ENCODE results near the gene BICD2.
"Not testable (repeated sequence)": the region's sequence is repeated elsewhere in the genome, so short reads cannot be mapped to it uniquely, and the experiment has no call there.

Gene BICD2

DNA sequence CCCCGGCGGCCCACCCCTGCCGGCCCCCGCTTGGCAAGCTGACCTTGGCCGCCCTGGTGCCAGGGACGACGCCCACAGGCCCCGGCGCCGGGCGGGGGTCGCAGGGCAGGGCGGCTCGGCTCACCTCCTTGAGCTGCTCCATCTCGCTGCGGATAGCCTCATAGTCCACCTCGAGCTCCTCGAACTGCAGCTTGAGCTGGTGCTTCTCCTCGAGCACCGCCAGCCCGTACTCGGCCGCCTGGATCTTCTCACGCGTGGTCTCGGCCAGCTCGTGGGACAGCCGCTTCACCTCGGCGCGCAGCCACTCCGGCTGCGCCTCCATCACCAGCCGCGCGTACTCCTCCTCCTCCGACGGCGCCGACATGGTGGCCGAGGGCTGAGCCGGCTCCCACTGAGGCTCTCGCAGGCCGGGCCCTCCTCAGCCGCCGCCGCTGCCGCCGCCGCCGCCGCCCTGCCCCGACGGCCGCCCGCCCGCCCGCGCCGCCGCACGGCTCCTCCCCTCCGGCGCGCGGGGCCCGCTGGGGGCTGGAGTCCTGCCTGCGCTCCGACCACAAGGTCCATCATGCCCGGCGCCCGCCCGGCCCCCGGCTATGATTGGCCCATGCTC, at the start of gene BICD2:
Gene BICD2 (minus strand): TSS at position 453 of the 607 bp plus-strand sequence. CDS start 89 bp downstream, at position 364.
- H3K9ac ChIP-seq (ENCODE audit: low read length): peak within 1 kb of the TSS; percentile 71
- H3K27me3 ChIP-seq (ENCODE audit: control insufficient read depth in 1 of 2, insufficient read depth in 2 of 2, low read length in 2 of 2): no peaks in the 10 kb centered on the region
- H3K9me3 ChIP-seq (ENCODE audit: low read length): no peaks in the 10 kb centered on the region
- no peaks in the 10 kb centered on the region for H3K36me3 ChIP-seq (ENCODE audit: insufficient read depth, low read length)
- peak within 1 kb of the TSS; percentile 70 to 77 for H3K4me3 ChIP-seq (ENCODE audit: low read depth in 1 of 2, low read length in 2 of 2)
- peaks cover 46% of the 10 kb centered on the region for H3K4me1 ChIP-seq (ENCODE audit: insufficient read depth, low read length)
- peak within 1 kb of the TSS; percentile 87 for H3K27ac ChIP-seq (ENCODE audit: low read depth, low read length)

DNA sequence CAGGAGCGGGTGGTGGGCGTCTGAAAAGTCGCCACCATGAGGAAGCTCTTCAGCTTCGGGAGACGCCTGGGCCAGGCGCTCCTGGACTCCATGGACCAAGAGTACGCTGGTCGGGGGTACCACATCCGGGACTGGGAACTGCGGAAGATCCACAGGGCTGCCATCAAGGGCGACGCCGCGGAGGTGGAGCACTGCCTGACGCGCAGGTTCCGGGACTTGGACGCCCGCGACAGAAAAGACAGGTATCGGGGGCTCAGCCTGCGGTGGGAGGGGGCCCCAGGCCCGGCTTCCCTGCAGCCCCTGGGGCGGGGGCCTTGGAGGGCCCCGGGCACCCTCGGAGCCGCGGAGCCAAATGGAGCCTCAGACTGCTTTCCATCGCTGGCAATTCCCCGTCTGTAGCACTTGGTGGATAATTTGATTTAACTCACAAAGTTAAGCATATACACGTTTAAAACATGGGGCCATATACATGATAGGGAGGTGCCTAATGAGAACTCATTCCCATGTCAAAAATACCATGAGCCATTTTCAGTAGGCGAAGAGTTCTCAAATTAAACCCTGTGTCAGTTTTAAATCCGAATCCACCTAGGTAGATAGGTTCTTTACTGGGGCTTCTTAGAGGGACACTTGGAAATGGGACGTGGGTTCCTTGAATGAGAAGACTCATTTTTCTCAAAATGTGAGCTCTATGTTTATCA, 45.1 kb upstream of the BICD2 start:
- not testable (repeated sequence) for H3K4me1 ChIP-seq (ENCODE audit: insufficient read depth, low read length); H3K9me3 ChIP-seq (ENCODE audit: low read length); H3K4me3 ChIP-seq (ENCODE audit: low read depth in 1 of 2, low read length in 2 of 2); H3K9ac ChIP-seq (ENCODE audit: low read length); H3K36me3 ChIP-seq (ENCODE audit: insufficient read depth, low read length); H3K27ac ChIP-seq (ENCODE audit: low read depth, low read length)
- peaks cover 56 to 73% of the 10 kb centered on the region in 2 donors for H3K27me3 ChIP-seq (ENCODE audit: control insufficient read depth in 1 of 2, insufficient read depth in 2 of 2, low read length in 2 of 2)

DNA sequence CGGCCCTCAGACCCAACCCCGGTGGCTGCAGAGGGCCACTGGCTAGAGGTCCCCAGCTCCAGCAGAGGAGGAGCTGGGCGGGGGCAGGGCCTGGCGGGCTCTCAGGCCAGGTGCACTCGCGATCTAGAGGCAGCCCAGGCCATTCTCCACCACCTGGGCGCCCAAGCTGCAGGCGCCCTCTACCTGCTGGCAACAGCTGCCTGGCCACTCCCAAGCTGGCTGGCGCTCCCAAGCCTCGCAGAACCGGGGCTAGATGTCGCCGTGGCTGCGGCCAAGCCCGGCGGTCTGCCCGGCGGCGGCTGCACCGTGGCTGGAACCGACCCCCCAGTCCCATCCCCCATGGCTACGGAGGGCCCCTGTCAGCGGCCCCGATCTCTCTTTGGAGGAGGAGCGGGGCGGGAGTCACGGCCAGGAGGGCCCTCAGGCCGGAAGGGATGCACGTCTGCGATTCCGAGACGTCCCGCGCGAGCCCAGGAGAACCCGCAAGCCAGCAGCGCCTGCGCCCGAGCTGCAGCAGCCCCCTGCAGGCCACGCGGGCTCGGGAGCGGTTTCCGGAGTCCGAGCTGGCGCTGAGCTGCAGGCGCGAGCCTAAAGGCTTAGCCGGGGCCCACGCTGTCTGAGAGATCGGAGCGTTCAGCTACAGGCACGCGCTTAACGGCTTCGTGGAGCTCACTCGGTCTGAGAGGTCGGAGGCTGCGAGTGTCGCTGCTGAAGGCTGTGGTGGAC, 44.3 kb upstream of the BICD2 start:
- Histone ChIP-seq H3K4me1 (ENCODE audit: insufficient read depth, low read length) (peaks cover 7% of the 10 kb centered on the region), H3K27me3 (ENCODE audit: control insufficient read depth in 1 of 2, insufficient read depth in 2 of 2, low read length in 2 of 2) (peaks cover 56 to 72% of the 10 kb centered on the region in 2 donors), H3K9ac (ENCODE audit: low read length) (no peak overlapping the region), H3K27ac (ENCODE audit: low read depth, low read length) (no peak overlapping the region), H3K4me3 (ENCODE audit: low read depth in 1 of 2, low read length in 2 of 2) (peak overlapping the region in 1 of 2 donors; percentile 18), H3K36me3 (ENCODE audit: insufficient read depth, low read length) (no peaks in the 10 kb centered on the region), H3K9me3 (ENCODE audit: low read length) (no peaks in the 10 kb centered on the region)

DNA sequence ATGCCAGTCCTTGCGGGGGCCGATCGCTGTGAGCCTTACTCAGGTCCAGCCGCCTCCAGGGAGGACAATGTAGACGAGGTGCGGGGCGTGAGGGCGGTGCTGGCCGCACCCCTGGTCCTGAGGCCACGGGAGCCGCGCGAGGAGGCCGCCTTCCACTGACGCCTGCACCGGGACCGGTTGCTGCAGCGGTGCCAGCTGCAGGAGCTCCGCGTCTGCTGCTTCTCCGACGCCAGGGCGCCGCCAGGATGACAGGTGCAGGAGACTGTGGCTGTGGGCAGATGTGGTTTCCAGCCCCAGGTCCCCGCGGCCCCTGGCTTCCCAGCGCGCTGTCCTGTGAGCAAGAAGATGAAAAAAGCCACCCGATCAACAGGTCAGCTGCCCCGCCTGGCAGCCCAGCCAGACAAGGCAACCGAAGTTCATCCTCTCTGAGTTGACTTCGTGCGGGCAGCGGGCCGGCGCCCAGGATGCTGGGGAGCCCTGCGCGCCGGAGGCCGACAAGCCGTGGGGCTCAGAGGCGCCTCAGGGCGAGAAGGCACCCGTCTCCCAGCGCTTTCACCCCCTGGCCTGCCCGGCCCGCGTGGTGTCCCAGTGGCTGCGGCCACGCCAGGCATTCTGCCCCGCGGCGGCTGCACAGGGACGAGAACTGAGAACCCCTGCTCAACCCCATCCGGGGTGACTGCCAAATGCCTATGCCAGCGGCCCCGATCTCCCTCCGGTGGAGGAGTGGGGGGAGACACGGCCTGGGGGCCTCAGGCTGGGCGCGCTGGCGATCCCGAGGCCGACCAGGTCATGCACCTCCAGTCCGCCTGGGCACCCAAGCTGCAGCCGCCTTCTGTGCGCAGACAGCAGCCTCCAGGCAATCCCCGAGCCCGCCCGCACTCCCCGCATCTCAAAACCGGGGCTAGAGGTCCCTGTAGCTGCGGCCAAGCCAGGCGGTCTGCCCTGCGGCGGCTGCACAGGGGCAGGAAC, 43.4 kb upstream of the BICD2 start:
- Histone ChIP-seq H3K36me3 (ENCODE audit: insufficient read depth, low read length) (no peaks in the 10 kb centered on the region), H3K9me3 (ENCODE audit: low read length) (no peaks in the 10 kb centered on the region), H3K4me3 (ENCODE audit: low read depth in 1 of 2, low read length in 2 of 2) (peak overlapping the region in 1 of 2 donors; percentile 18), H3K27me3 (ENCODE audit: control insufficient read depth in 1 of 2, insufficient read depth in 2 of 2, low read length in 2 of 2) (peaks cover 48 to 64% of the 10 kb centered on the region in 2 donors), H3K9ac (ENCODE audit: low read length) (no peak overlapping the region), H3K4me1 (ENCODE audit: insufficient read depth, low read length) (peaks cover 7% of the 10 kb centered on the region), H3K27ac (ENCODE audit: low read depth, low read length) (no peak overlapping the region)

DNA sequence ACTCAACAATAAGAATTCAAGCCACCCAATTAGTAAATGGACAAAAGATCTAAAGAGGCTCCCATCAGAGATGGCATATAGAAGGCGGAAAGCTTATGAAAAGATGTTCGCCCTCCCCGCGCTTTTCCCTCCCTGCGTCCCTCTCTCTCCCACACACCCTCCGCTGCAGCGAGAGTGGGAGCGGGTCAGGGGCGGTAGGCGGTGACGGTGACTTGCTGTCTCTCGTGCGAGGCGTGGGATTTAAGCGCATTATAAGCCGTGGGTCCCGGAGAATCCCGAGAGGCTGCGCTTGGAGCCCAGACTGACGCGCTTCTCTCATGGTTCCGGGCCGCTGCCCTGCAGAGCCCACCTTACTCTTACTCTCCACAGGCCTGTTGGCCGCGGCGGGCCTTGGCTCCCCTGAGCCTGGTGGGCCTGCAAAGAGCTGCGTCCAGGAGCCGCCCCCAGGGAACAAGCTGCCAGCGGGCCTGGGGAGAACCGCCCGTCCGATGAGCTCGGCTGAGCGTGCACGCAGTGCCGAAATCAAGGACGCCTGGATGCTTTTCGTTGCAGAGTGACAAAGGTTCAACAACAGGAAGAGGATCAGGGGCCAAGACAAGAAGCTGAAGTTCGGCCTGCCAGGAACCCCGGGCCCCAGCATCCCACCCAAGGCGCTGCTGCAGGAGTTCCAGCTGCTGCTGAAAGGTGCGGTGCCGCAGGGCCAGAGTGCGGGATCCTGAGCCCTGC, 42.6 kb upstream of the BICD2 start:
- H3K36me3 ChIP-seq (ENCODE audit: insufficient read depth, low read length): no peaks in the 10 kb centered on the region
- H3K4me3 ChIP-seq (ENCODE audit: low read depth in 1 of 2, low read length in 2 of 2): no peak overlapping the region
- H3K9ac ChIP-seq (ENCODE audit: low read length): no peak overlapping the region
- H3K4me1 ChIP-seq (ENCODE audit: insufficient read depth, low read length): peaks cover 7% of the 10 kb centered on the region
- H3K27me3 ChIP-seq (ENCODE audit: control insufficient read depth in 1 of 2, insufficient read depth in 2 of 2, low read length in 2 of 2): peaks cover 43 to 57% of the 10 kb centered on the region in 2 donors
- no peaks in the 10 kb centered on the region for H3K9me3 ChIP-seq (ENCODE audit: low read length)
- no peak overlapping the region for H3K27ac ChIP-seq (ENCODE audit: low read depth, low read length)

DNA sequence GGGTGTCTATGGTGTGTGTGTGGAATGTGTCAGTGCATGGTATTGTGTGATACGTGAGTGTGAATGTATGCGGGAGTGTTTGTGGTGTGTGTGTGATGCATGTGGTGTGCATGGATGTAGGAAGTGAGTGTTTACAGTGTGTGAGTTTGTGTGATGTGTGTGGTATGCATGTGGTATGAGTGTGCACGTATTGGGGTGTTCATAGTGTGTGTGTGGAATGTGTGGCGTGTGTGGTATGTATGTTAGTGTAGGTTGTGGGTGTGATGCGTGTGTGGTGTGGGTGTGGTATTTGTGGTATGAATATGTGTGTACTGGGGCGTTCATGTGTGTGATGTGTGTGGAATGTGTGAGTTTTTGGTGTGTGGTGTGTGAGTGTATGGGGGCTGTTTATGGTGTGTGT, 40.1 kb upstream of the BICD2 start:
- Histone ChIP-seq H3K9me3 (ENCODE audit: low read length) (no peaks in the 10 kb centered on the region), H3K27ac (ENCODE audit: low read depth, low read length) (no peak overlapping the region), H3K36me3 (ENCODE audit: insufficient read depth, low read length) (no peaks in the 10 kb centered on the region), H3K4me3 (ENCODE audit: low read depth in 1 of 2, low read length in 2 of 2) (no peak overlapping the region), H3K27me3 (ENCODE audit: control insufficient read depth in 1 of 2, insufficient read depth in 2 of 2, low read length in 2 of 2) (peaks cover 30 to 42% of the 10 kb centered on the region in 2 donors), H3K4me1 (ENCODE audit: insufficient read depth, low read length) (peaks cover 3% of the 10 kb centered on the region), H3K9ac (ENCODE audit: low read length) (no peak overlapping the region)

DNA sequence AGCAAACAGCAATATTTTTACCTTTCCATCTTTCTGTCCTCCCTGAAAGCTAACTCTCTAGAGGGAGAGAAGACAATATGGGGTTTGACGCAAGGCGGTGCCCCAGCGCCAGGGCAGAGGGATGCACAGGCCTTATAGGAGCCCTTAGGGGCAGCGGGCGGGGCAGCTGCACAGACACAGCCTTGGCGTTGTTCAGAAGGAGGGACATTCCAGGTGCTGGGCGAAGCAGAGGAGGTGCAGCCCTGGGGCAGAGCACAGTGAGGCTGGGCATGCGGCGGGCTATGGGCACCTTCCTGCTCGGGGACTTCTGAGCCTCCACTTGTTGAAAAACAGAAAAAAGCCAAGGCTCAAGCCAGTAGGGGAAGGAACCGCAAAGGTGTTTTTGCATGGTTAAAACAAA, 33.7 kb upstream of the BICD2 start:
- Histone ChIP-seq H3K27me3 (ENCODE audit: control insufficient read depth in 1 of 2, insufficient read depth in 2 of 2, low read length in 2 of 2) (peaks cover 0 to 5% of the 10 kb centered on the region in 2 donors), H3K9ac (ENCODE audit: low read length) (no peak overlapping the region), H3K27ac (ENCODE audit: low read depth, low read length) (no peak overlapping the region), H3K4me3 (ENCODE audit: low read depth in 1 of 2, low read length in 2 of 2) (no peak overlapping the region), H3K4me1 (ENCODE audit: insufficient read depth, low read length) (no peaks in the 10 kb centered on the region), H3K36me3 (ENCODE audit: insufficient read depth, low read length) (no peaks in the 10 kb centered on the region), H3K9me3 (ENCODE audit: low read length) (no peaks in the 10 kb centered on the region)

DNA sequence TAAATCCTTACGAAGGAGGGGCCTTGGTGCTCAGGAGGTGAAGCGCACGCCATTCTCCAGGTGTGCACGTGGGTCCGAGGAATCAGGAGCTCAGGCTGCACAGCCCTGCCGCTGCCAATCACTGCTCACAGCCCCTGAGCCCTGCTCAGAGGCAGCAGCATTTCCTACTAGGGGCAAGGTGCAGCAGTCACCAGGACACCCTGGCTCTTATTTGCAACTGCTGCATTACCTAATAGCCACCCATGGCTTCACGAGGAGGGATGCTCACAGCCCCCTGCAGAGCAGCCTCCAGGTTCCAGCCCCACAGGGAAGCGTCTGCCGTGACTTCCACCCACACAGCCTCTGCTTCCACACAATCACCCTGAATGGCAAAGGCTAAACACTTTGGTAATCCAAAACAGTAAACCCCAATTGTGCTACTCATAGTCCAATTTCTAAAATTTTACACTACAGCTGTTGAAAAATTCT, 31.7 kb upstream of the BICD2 start:
- H3K4me1 ChIP-seq (ENCODE audit: insufficient read depth, low read length); H3K27ac ChIP-seq (ENCODE audit: low read depth, low read length); H3K9ac ChIP-seq (ENCODE audit: low read length); H3K4me3 ChIP-seq (ENCODE audit: low read depth in 1 of 2, low read length in 2 of 2); H3K27me3 ChIP-seq (ENCODE audit: control insufficient read depth in 1 of 2, insufficient read depth in 2 of 2, low read length in 2 of 2); H3K9me3 ChIP-seq (ENCODE audit: low read length); H3K36me3 ChIP-seq (ENCODE audit: insufficient read depth, low read length): not testable (repeated sequence)

DNA sequence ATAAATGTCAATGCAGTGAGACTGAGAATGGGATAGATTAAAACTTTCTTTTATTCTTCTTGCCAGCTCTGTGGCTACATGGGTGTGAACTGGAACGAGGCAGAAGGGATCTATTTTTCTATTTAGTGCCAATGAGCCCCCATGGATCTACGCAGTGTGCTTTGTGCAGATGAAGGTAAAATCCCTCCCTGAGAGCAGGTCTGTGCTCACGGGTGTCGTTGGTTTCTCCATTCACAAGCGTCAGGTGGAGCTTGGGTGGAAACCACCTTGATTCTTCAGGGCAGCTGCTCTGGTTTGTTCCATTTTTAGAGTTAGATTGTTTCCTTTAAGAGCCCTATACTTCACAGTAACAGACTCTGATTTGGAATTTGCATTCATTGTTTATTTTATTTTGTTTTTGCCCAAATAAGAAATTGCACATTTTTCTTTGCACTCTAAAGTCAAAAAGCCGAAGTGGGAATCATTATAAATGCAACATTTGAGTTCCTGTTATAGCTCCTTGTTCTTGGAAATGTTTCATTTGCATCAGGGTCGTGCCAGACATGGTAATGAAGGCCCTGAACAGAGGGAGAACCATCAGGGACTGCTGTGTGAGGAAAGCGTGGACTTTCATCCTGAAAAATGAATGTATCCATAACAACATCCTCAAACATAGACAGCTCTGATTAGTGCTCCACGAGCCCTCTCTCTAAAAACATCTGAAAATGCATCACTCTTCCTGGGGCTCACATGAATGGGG, 31.1 kb upstream of the BICD2 start:
- Histone ChIP-seq H3K4me3 (ENCODE audit: low read depth in 1 of 2, low read length in 2 of 2) (no peak overlapping the region), H3K4me1 (ENCODE audit: insufficient read depth, low read length) (no peaks in the 10 kb centered on the region), H3K27me3 (ENCODE audit: control insufficient read depth in 1 of 2, insufficient read depth in 2 of 2, low read length in 2 of 2) (peaks cover 0 to 5% of the 10 kb centered on the region in 2 donors), H3K27ac (ENCODE audit: low read depth, low read length) (no peak overlapping the region), H3K9me3 (ENCODE audit: low read length) (no peaks in the 10 kb centered on the region), H3K36me3 (ENCODE audit: insufficient read depth, low read length) (no peaks in the 10 kb centered on the region), H3K9ac (ENCODE audit: low read length) (no peak overlapping the region)

DNA sequence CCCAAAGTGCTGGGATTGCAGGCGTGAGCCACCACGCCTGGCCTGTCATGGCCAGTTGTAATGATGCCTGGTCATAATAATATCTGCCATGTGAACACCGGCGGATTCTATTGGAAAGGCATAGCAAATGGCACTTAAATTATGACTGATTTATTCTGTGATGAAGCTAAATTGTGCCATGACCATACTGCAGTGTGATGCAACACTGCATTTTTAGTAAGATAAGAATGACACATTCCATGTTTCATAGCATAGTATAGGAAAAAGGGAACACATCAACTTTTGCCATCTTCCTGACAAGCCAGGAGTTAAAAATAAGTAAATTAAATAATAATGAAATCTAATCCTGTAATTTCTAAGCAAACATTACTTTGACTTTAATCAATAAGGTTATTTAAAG, 30.4 kb upstream of the BICD2 start:
- no peak overlapping the region for H3K9ac ChIP-seq (ENCODE audit: low read length)
- H3K27me3 ChIP-seq (ENCODE audit: control insufficient read depth in 1 of 2, insufficient read depth in 2 of 2, low read length in 2 of 2): peaks cover 0 to 5% of the 10 kb centered on the region in 2 donors
- no peaks in the 10 kb centered on the region for H3K36me3 ChIP-seq (ENCODE audit: insufficient read depth, low read length)
- H3K27ac ChIP-seq (ENCODE audit: low read depth, low read length): no peak overlapping the region
- H3K4me1 ChIP-seq (ENCODE audit: insufficient read depth, low read length): no peaks in the 10 kb centered on the region
- H3K9me3 ChIP-seq (ENCODE audit: low read length): no peaks in the 10 kb centered on the region
- no peak overlapping the region for H3K4me3 ChIP-seq (ENCODE audit: low read depth in 1 of 2, low read length in 2 of 2)
